H1 (cell line): ENCODE results near the gene P2RX6. TPM values are rescaled to one million over a fixed set of nuclear protein-coding genes. Genes with fewer than 3 reads are reported as not detected.

Experiments
- CTCF ChIA-PET: fragments of 300-600 bp; sonication (Branson Sonifier 250); formaldehyde crosslinking; loops from one replicate; lab custom pipeline; 2021; ENCODE audit not compliant: partially characterized antibody; lab: Charles Lee
- POLR2A ChIA-PET: fragments of 300-600 bp; sonication (Branson Sonifier 250); formaldehyde crosslinking; loops from one replicate; lab custom pipeline; 2021; ENCODE audit warnings: inconsistent platforms; ENCODE audit not compliant: partially characterized antibody; lab: Charles Lee
- DNase-seq, 2 experiments: peaks; one replicate each; pipeline versions ENCODE4 v3.0.0 to v3.0.0-alpha.2; 2010 to 2022; ENCODE audit warnings: low spot score in 2 of 2, low read depth in 1 of 2, mixed read lengths in 1 of 2
- FAIRE-seq: peaks from 2 replicates; lab custom pipeline; 2011; peaks lifted over from hg19 to GRCh38; lab: Jason Lieb, UNC
- H2AFZ ChIP-seq: 2 replicates; pipeline ENCODE4 v1.8.1; 2012; ENCODE audit warnings: low read length, inconsistent platforms
- H2AK5ac ChIP-seq: 2 replicates; pipeline ENCODE4 v1.6.1; 2013; ENCODE audit warnings: low read depth, low read length
- H2BK120ac ChIP-seq: replicated peaks from 2 replicates; pipeline ENCODE3; 2013; ENCODE audit warnings: low read depth, low read length, inconsistent platforms
- H2BK12ac ChIP-seq: 2 replicates; pipeline ENCODE4 v1.6.1; 2013; ENCODE audit warnings: low read depth, low read length
- H2BK15ac ChIP-seq: 2 replicates; pipeline ENCODE4 v1.6.1; 2013; ENCODE audit warnings: low read length
- H2BK20ac ChIP-seq: 2 replicates; pipeline ENCODE4 v1.6.1; 2013; ENCODE audit warnings: low read length
- H2BK5ac ChIP-seq: 2 replicates; pipeline ENCODE4 v1.6.1; 2013; ENCODE audit warnings: low read depth, low read length
- H3K14ac ChIP-seq: 2 replicates; pipeline ENCODE4 v1.6.1; 2013; ENCODE audit warnings: inconsistent platforms; ENCODE audit not compliant: insufficient read length
- H3K18ac ChIP-seq: 2 replicates; pipeline ENCODE4 v1.6.1; 2013; ENCODE audit warnings: low read length; ENCODE audit errors: extremely low read depth
- H3K23ac ChIP-seq: 2 replicates; pipeline ENCODE4 v1.6.1; 2013; ENCODE audit warnings: inconsistent platforms; ENCODE audit not compliant: insufficient read length
- H3K23me2 ChIP-seq: 2 replicates; pipeline ENCODE4 v1.6.1; 2013; ENCODE audit warnings: low read depth, low read length
- H3K27ac ChIP-seq: 2 replicates; pipeline ENCODE4 v1.6.1; 2011; ENCODE audit warnings: low read depth, low read length, inconsistent platforms
- H3K27me3 ChIP-seq, 4 experiments: replicated peaks in 1 of 4; 1 replicate in 1 of 4; 2 replicates in 3 of 4; pipeline versions ENCODE4 v1.6.1 to v1.8.1; 2011 to 2013; ENCODE audit warnings: low read length in 3 of 4, mild to moderate bottlenecking in 3 of 4, inconsistent platforms in 2 of 4, mixed read lengths in 2 of 4, moderate library complexity in 1 of 4; ENCODE audit not compliant: control insufficient read depth in 3 of 4, insufficient read depth in 3 of 4; ENCODE audit errors: extremely low read depth in 1 of 4
- H3K36me3 ChIP-seq, 4 experiments: 2 replicates each; pipeline versions ENCODE4 v1.6.1 to v1.8.1; 2011 to 2013; ENCODE audit warnings: mild to moderate bottlenecking in 4 of 4, low read length in 3 of 4, moderate library complexity in 2 of 4, control low read depth in 1 of 4, inconsistent platforms in 1 of 4; ENCODE audit not compliant: insufficient read depth in 4 of 4, control insufficient read depth in 2 of 4
- H3K4ac ChIP-seq: replicated peaks from 2 replicates; pipeline ENCODE3; 2013; ENCODE audit warnings: low read length, low read depth, mixed read lengths, inconsistent platforms; ENCODE audit not compliant: insufficient read length
- H3K4me1 ChIP-seq, 4 experiments: replicated peaks in 1 of 4; 1 replicate in 1 of 4; 2 replicates in 3 of 4; pipeline versions ENCODE4 v1.6.1 to v1.8.1; 2011 to 2013; ENCODE audit warnings: low read length in 3 of 4, inconsistent platforms in 2 of 4, mixed read lengths in 1 of 4; ENCODE audit not compliant: insufficient read depth in 4 of 4, control insufficient read depth in 3 of 4
- H3K4me2 ChIP-seq, 2 experiments: 2 replicates each; pipeline versions ENCODE4 v1.6.1 to v1.8.1; 2011 to 2013; ENCODE audit warnings: low read depth in 2 of 2, low read length in 2 of 2, control low read depth in 1 of 2, inconsistent platforms in 1 of 2, mild to moderate bottlenecking in 1 of 2; ENCODE audit not compliant: insufficient read depth in 1 of 2
- H3K4me3 ChIP-seq, 4 experiments: fragments of 200-600, 300-600 bp in 1 of 4; sonication (generic), shearing (Covaris generic), sonication (Bioruptor Twin) in 1 of 4; 2 replicates each; pipeline versions ENCODE4 v1.5.1 to v1.8.1; 2011 to 2016; ENCODE audit warnings: low read length in 4 of 4, low read depth in 3 of 4, control low read depth in 2 of 4, inconsistent platforms in 2 of 4, mild to moderate bottlenecking in 2 of 4, mixed read lengths in 1 of 4, moderate library complexity in 1 of 4; ENCODE audit not compliant: insufficient read depth in 2 of 4; ENCODE audit errors: extremely low read depth in 1 of 4
- H3K56ac ChIP-seq: replicated peaks from 2 replicates; pipeline ENCODE3; 2013; ENCODE audit warnings: low read depth, mild to moderate bottlenecking, mixed read lengths, low read length, inconsistent platforms; ENCODE audit not compliant: insufficient read length
- H3K79me1 ChIP-seq: 2 replicates; pipeline ENCODE4 v1.6.1; 2013; ENCODE audit warnings: low read depth, low read length, control low read depth
- H3K79me2 ChIP-seq, 2 experiments: 2 replicates each; pipeline versions ENCODE4 v1.6.1 to v1.8.1; 2012 to 2013; ENCODE audit warnings: low read length in 2 of 2, mild to moderate bottlenecking in 2 of 2, inconsistent platforms in 1 of 2; ENCODE audit not compliant: insufficient read depth in 2 of 2, control insufficient read depth in 1 of 2
- H3K9ac ChIP-seq, 4 experiments: replicated peaks in 1 of 4; 1 replicate in 1 of 4; 2 replicates in 3 of 4; pipeline versions ENCODE4 v1.6.1 to v1.8.1; 2011 to 2013; ENCODE audit warnings: low read depth in 3 of 4, low read length in 3 of 4, control low read depth in 2 of 4, mild to moderate bottlenecking in 2 of 4, moderate library complexity in 2 of 4, inconsistent platforms in 1 of 4; ENCODE audit errors: extremely low read depth in 1 of 4
- H3K9me3 ChIP-seq, 2 experiments: 2 replicates each; pipeline versions ENCODE4 v1.6.1 to v1.8.1; 2012 to 2013; ENCODE audit warnings: mild to moderate bottlenecking in 2 of 2, moderate library complexity in 2 of 2, control low read depth in 1 of 2, inconsistent platforms in 1 of 2, low read depth in 1 of 2, low read length in 1 of 2, mixed read lengths in 1 of 2; ENCODE audit not compliant: insufficient read depth in 2 of 2
- H4K20me1 ChIP-seq, 2 experiments: replicated peaks in 1 of 2; 2 replicates each; pipeline versions ENCODE3 to v1.8.1; 2011 to 2013; ENCODE audit warnings: inconsistent platforms in 2 of 2, low read length in 2 of 2, mild to moderate bottlenecking in 1 of 2; ENCODE audit not compliant: insufficient read depth in 2 of 2, control insufficient read depth in 1 of 2
- H4K5ac ChIP-seq: 2 replicates; pipeline ENCODE4 v1.6.1; 2013; ENCODE audit warnings: low read length, low read depth, mixed read lengths, inconsistent platforms; ENCODE audit not compliant: insufficient read length
- H4K8ac ChIP-seq: 2 replicates; pipeline ENCODE4 v1.8.0; 2013; ENCODE audit warnings: mild to moderate bottlenecking, moderate library complexity, low read length, inconsistent platforms; ENCODE audit not compliant: insufficient read depth; ENCODE audit errors: extremely low read depth
- H4K91ac ChIP-seq: replicated peaks from 2 replicates; pipeline ENCODE3; 2013; ENCODE audit warnings: low read length, mixed read lengths, inconsistent platforms; ENCODE audit not compliant: insufficient read length
- FOSL1 ChIP-seq: IDR thresholded peaks from 2 replicates; pipeline ENCODE4 v1.6.1; 2011; ENCODE audit warnings: mild to moderate bottlenecking, low read depth, low read length, moderate library complexity; ENCODE audit not compliant: insufficient read depth
- KDM4A ChIP-seq: IDR thresholded peaks from one replicate; pipeline ENCODE4 v1.7.1; 2012; ENCODE audit warnings: low read depth, mild to moderate bottlenecking, moderate library complexity, low read length, inconsistent platforms; ENCODE audit not compliant: severe bottlenecking
- MAFK ChIP-seq: IDR thresholded peaks from 2 replicates; pipeline ENCODE4 v1.6.1; 2012; ENCODE audit warnings: low read depth, mild to moderate bottlenecking, improper control_type of control experiment, low read length
- NANOG ChIP-seq: IDR thresholded peaks from 2 replicates; pipeline ENCODE4 v1.6.1; 2011; ENCODE audit warnings: low read length, low read depth, mild to moderate bottlenecking, inconsistent platforms; ENCODE audit not compliant: insufficient read depth, poor library complexity, severe bottlenecking
- RAD21 ChIP-seq, 2 experiments: IDR thresholded peaks in 1 of 2; conservative IDR thresholded peaks in 1 of 2; 2 replicates each; pipeline ENCODE4 v1.6.1; 2011; ENCODE audit warnings: low read depth in 2 of 2, low read length in 2 of 2, improper control_type of control experiment in 1 of 2, inconsistent platforms in 1 of 2, mild to moderate bottlenecking in 1 of 2, moderate library complexity in 1 of 2
- RBBP5 ChIP-seq: IDR thresholded peaks from 2 replicates; pipeline ENCODE4 v1.7.1; 2012; ENCODE audit warnings: low read depth, mild to moderate bottlenecking, inconsistent platforms, low read length, moderate library complexity, borderline replicate concordance
- RNF2 ChIP-seq: fragments of 200-900, 300-1000 bp; sonication (generic); IDR thresholded peaks from 2 replicates; pipeline ENCODE4 v1.7.1; 2016; ENCODE audit warnings: borderline replicate concordance, low read depth, mild to moderate bottlenecking, antibody characterized with exemption, low read length; ENCODE audit not compliant: poor library complexity, severe bottlenecking; ENCODE audit errors: missing control alignments
- RXRA ChIP-seq: IDR thresholded peaks from 2 replicates; pipeline ENCODE4 v1.6.1; 2011; ENCODE audit warnings: low read depth, mild to moderate bottlenecking, low read length, moderate library complexity; ENCODE audit not compliant: insufficient read depth
- SP2 ChIP-seq: IDR thresholded peaks from 2 replicates; pipeline ENCODE4 v1.6.1; 2012; ENCODE audit warnings: mild to moderate bottlenecking, low read length, inconsistent platforms
- WGBS, 2 experiments: shearing (Covaris generic) in 1 of 2; methylation state at CpG; one replicate each; pipeline versions ENCODE4 v1.1.6 to v1.1.7; 2013 to 2015; ENCODE audit warnings: low lambda C conversion rate in 2 of 2, mixed read lengths in 2 of 2, inconsistent platforms in 1 of 2, low coverage in 1 of 2, missing lambda C conversion rate in 1 of 2; ENCODE audit not compliant: insufficient replicate concordance in 2 of 2, insufficient coverage in 1 of 2, insufficient read length in 1 of 2; ENCODE audit errors: extremely low coverage in 1 of 2, missing lambda C conversion rate in 1 of 2; 5-methylcytosine and 5-hydroxymethylcytosine counted together
- polyA plus RNA-seq, 7 experiments: library from polyadenylated mRNA; depleted of rRNA in 3 of 7; stranded (reverse) in 5 of 7; unstranded in 2 of 7; fragments of >200 nt in 5 of 7; fragments of 200-250 nt in 2 of 7; gene quantifications; 1 replicate in 5 of 7; 2 replicates in 1 of 7; 4 replicates in 1 of 7; pipeline versions ENCODE4 v1.2.1 to v1.2.3, GENCODE V29; 2011 to 2013; ENCODE audit warnings: missing spikeins in 2 of 7, mixed read lengths in 2 of 7
- total RNA-seq: library from RNA; stranded (reverse); fragmentation: NEBNext Ultra II Directional; extraction: Animal tissue kit (Norgen Biotek cat#: 25700); gene quantifications from 2 replicates; pipeline ENCODE4 v1.2.1, GENCODE V29; 2021
- TF ChIP-seq, protein P1 (sequence below): IDR thresholded peaks from 2 replicates; pipeline ENCODE4 v1.6.1; 2012; ENCODE audit warnings: inconsistent platforms

The P2RX6 gene
- total and polyA plus RNA-seq, 2 of the 8 experiments (the other 6 are each of a cell fraction or from before 2014, with no cell fraction given): 0.09 TPM; not detected in 1

DNA sequence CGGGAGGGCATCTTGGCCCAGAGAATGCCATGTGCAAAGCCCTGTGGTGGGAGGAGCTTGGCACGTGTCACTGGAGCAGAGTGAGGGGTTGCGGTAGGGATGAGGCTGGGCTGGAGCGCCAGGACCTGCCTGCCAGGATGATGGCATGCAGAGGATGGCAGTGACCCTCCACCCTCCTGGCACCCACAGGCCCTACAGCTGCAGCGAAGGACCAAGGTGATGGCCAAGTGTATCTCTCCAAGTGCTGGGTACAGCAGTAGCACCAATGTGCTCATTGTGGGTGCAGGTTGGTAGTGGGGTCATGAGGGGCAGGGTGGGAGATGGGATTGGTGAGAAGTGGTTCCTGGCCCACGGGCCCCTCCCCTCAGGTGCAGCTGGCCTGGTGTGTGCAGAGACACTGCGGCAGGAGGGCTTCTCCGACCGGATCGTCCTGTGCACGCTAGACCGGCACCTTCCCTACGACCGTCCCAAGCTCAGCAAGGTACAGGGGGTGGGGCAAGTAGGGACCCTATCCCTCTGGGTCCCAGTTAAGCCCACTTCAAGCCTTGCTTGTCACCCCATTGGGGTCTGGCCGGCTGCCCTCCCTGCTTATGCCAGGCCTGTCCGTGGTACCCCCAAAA lies 40.5 kb upstream of the P2RX6 start:
- no peak overlapping the region for H4K8ac ChIP-seq
- TF ChIP-seq RNF2 (no peak), MAFK (no peak), NANOG (no peak), SP2 (no peak), RBBP5 (no peak), KDM4A (no peak), FOSL1 (no peak), RXRA (no peak), RAD21 (IDR thresholded peaks at IDR 0.05 in 1 of 2, conservative IDR thresholded peaks at IDR 0.05 in 1 of 2; ENCODE audit: low read depth in 2 of 2, low read length in 2 of 2) (no peak)
- TF ChIP-seq, protein P1, sequence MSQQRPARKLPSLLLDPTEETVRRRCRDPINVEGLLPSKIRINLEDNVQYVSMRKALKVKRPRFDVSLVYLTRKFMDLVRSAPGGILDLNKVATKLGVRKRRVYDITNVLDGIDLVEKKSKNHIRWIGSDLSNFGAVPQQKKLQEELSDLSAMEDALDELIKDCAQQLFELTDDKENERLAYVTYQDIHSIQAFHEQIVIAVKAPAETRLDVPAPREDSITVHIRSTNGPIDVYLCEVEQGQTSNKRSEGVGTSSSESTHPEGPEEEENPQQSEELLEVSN: no peak

More for the DNA sequence above, 40.5 kb upstream of the P2RX6 start:
- Histone ChIP-seq H3K18ac (no peak overlapping the region), H3K27ac (no peak overlapping the region), H4K20me1 (peaks cover 1 to 2% of the 10 kb centered on the region in 2 experiments), H2AK5ac (no peak overlapping the region), H4K5ac (no peak overlapping the region), H3K56ac (no peak overlapping the region), H3K4ac (no peak overlapping the region), H3K79me1 (no peaks in the 10 kb centered on the region), H2BK20ac (no peak overlapping the region), H2BK15ac (peak overlapping the region; percentile 53; the same call in 1 of the 2 replicates), H3K4me3 (no peak overlapping the region), H3K23ac (no peak overlapping the region), H2BK12ac (no peak overlapping the region), H3K36me3 (no peaks in the 10 kb centered on the region), H3K9me3 (peaks cover 11 to 17% of the 10 kb centered on the region in 2 experiments), H3K14ac (no peak overlapping the region), H4K91ac (peak overlapping the region; percentile 35), H3K9ac (no peak overlapping the region; a peak in 1 of 7 replicates), H3K79me2 (no peaks in the 10 kb centered on the region), H2AFZ (no peak overlapping the region), H3K4me2 (no peak overlapping the region), H3K4me1 (peaks cover 0 to 8% (median 5%) of the 10 kb centered on the region in 4 experiments; a peak in 6 of 7 replicates), H3K27me3 (peaks cover 0 to 17% (median 2%) of the 10 kb centered on the region in 4 experiments; a peak in 4 of 7 replicates), H3K23me2 (0 out of 2 replicates have a peak, but pooled peaks cover 2% of the 10 kb centered on the region), H2BK120ac (no peak overlapping the region), H2BK5ac (no peak overlapping the region)
- DNase-seq: no peak
- FAIRE-seq: no peak
- WGBS, 2 experiments: 86% methylated on average over 15 of the region's 16 CpGs; no CpG with 5 or more reads in 1 of the 2 experiments
- ChIA-PET POLR2A (interaction anchor here (0.8 to 2.3 kb wide), 3 partner anchors 7 to 25 kb away, joined by 3 to 11 read pairs (median 3); partner anchors contain the start of gene LZTR1), CTCF (interaction anchor here (1.0 to 10.9 kb wide), 4 partner anchors 17 to 128 kb away, joined by 4 to 115 read pairs (median 6); partner anchors contain the start of gene THAP7)
